CD1c-positive myeloid dendritic cell (primary cell): ENCODE measurements around the gene PLA2G4A.
A peak's percentile ranks its signal among the peaks of the same experiment; 100 is the strongest.

Experiments used
- DNase-seq: peaks from one replicate; pipeline ENCODE4 v3.0.0-alpha.2; 2016; ENCODE audit errors: extremely low spot score

Gene PLA2G4A

DNA sequence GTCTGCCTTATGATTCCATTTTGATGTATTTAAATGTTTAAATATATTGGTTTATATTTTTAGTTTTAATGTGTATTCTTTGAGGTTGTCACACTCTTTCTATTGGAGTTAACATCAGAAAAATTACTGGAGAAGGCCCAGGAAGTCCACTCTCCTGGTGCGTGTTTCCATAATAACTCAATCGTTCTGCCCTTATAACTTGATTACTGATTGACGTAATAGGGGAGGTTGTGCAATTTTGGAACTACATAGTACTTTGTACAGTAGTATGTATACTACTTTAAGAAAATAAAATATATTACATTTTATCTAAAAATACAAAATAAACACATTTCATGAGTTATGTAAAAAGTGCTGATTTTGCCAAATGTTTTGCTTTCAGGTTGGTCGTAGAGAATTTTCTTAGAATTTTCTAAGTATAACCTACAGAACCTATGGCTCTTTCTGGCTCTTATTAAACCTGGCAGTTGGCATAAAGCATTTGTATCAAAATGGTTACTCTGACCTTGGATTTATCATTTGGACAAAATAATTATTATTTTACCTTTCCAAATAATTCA lies 5.7 kb downstream of the PLA2G4A start:
- no peak for DNase-seq

DNA sequence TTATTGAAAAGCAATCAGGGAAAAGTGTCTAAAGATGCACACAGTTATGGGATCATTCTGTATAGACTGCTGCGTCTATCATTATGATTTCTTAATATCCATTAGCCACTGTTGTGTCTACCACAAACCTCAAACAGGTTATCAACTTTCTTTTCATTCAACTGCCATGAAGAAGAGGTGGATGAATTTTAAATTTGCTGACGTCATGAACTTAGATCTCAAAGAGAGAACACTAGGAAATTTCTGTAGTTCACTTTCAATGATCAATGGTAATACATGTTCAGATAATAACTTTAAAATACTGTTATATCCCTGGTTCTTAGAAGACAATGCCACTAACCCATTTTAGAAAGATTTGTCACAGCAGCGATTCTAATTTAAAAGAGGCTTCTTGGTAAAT lies 6.7 kb downstream of the PLA2G4A start:
- DNase-seq, result no peak

DNA sequence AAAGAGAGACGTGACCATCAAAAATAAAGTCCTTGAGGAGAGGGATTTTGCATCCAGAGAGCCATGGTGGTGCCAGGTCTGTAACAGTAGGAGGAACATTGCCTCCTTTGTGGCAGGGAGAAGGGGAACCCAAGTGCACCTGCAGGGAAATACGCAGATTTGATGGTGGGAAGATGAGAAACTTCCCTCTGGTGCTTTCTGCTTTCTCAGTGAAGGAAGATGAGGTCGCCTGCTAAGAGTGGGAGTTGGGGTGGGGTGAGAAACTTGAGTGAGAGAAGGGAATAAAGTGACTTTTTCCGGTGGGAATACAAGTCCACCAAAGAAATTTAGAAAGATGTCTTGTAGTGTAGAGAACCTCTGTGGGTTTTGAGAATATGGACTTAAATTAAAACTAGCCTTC lies 9.1 kb downstream of the PLA2G4A start:
- DNase-seq, result no peak

DNA sequence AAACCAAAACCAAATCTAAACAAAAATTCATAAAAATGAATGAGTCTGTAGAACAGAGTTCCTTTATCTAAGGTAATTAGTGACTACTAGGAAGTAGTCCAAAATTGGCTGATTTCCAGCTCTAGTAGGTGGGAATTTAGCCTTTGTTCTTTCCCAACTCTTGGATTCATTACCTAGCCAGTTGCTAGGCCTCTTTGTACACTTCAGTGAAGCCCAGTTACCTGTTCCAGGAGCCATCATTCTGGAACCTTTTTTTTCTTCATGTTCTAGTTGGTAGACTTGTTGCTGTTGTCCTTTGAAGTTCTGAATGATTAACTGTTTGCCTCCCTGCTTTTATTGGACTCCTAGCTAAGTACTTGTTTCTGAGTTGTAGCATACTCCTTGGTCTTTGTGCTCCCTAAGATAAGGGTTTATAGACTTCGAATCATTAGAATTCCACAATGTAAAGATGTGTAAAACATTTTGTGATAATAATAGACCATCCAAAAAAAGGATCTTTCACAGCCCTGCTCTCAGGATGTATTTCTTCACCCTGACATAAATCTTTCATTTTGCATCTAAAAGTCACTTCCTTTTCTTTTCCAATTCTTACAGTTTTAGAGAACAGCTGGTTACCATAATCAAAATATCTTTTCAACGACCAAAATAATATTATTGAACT lies 9.8 kb downstream of the PLA2G4A start:
- peak; percentile 46 for DNase-seq

DNA sequence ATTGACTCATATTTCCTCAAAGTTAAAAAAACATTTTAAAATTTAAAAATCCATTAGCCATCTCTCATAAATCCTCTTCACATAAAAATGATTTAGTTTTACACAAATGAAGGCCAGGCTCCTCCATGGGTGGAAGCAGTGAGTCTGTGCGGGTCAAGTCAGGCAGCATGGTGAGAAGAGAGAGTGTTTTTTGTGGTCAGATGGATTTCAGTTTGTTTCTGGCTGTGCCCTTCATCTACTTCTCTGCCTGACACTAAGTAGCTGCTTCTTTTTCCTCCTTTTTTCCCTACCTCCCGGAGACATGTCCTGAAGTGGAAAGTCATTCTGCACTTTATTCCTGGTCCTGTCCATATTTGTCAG lies 10.3 kb downstream of the PLA2G4A start:
- no peak for DNase-seq

DNA sequence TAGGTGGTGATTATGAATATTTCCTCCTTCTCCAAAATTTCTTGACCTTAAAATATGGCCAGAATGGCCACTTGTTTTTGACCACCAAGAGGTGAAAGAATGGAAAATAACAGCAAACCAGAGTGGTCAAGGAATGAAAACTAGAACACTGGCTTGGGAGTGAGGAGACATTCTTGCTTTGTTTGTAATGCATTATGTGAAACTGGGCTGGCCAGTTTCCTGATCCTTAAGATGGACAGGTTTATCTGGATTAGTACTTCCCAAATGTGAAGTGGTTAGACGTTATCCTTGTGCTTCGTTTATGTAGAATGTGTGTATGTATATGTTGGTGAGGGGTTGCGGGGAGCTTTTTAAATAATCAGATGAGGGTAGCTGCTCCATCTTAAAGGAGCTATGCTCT lies 12.8 kb downstream of the PLA2G4A start:
- no peak for DNase-seq

DNA sequence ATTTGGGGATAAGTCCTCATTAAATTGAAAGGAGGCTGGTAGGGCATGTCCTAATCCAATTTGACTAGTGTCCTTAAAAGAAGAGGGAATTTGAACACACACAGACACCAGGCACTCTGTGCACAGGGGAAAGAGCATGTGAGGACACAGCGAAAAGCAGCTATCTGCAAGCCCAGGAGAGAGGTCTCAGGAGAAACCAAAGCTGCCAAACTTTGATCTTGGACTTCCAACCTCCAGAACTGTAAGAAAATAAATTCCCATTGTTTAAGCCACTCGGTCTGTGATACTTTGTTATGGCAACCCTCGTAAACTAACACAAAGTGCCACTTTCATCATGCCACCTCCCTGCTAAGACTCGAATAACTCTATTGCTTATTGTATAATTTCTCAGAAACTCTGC lies 13.8 kb downstream of the PLA2G4A start:
- no peak for DNase-seq

DNA sequence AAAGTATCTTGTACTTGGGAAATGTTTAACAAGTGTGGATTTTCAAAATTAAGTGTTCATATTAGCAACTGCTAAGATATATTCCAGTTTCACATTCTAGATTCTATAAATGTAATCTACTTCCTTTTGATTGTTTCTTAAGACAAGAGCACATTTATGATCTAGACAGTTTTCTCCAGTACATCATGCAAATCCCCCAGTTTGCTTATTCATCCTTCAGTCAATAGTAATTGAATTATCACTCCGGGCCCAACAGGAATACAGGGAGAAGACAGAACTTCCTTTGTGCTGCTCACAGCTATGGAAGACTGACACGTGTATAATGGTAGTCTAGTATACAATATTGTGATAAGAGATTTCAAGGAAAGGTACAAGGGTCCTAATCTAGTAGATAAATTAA lies 14.5 kb downstream of the PLA2G4A start:
- no peak for DNase-seq

DNA sequence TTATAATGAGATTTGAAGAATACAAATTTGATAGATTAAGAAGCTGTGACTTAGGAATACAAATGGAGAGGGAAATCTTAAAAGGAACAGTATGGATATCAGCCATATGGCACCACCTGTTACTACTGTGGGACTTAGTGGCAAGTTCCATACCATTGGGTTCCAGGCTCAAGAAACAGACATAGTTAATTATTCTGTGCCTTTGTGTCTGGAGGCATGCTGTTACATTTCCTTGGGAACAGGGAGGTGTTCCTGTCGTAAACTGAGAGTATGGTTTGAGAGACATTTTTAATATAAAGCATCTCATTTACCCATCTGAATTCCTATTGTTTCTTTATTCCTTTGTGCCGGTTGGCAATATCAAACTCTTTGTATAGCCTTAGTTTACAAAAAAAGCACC lies 15.2 kb downstream of the PLA2G4A start:
- no peak for DNase-seq

DNA sequence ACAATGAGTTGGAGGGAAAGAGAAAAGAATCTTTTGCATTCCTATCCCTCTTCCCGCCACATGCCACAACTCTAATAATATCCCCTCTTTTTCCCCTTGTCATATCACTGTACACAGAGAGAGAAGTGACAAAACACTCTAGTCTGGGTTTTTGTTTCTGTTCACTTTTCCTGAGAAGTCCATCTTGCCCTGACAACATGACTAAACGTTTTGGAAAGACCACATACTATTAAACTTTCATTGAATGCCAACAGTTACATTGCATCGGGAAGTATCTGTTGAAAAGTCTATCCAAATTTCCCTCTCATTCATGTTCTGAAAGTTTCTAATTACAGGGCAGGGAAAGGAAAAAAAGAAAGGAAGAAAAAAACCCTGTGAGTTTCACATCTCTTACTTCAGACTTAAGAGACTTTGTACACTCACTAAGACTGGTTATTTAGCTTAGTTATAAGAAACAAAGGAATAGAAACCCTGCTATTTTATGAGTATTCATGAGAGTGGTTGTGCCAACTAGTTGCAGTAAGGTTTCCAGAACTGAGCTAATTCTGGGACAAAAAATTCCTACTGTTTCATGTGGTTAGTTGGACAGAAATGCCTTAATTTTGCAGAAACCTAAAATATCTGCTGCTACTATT lies 16.9 kb downstream of the PLA2G4A start:
- peak; percentile 62 for DNase-seq

DNA sequence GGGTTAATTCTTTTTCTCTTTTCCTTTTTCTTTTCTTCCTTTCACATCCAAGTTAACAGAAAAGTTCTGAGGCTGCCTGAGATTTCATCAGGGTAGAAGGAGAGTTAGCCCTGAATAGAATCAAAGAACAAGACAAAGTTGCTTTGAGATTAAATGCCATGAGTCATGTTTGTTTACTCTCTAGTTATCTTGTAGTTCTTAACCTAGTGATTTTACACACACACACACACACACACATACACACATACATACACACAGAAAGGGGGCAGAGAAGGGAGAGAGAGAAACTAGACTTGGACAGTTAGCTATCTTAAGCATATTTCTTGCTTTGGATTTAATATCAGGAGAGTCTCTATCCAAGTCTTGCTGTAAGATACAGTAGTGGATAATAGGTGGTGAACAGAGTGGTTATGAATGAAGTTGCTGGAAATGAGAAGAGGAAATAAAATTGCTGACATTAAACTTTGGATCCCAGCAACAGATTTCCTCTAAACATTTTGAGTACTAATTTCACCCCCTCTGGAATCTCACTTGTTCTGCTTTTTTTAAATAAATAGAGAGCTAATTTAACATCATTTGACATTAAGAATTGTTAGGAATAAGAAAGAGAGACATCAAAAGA lies 19.9 kb downstream of the PLA2G4A start:
- peak; percentile 72 for DNase-seq

DNA sequence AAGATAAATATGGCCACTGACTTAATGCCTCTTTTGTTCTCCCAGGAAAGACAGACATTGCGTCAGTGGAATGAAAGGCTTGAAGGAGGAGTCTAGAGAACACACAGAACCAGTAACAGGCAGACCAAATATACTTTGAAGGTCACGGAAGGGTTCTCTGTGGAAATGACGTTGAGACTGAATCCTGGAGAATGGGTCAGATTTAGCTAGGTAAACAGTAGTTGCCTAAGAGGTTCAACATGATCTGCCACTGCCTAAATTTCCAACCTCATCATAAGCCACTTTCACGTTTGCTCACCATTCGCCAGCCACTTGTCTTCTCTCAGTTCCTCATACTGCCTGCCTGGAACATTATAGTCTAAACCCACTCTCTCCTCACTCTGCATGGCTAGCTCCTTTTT lies 20.5 kb downstream of the PLA2G4A start:
- peak; percentile 85 for DNase-seq

DNA sequence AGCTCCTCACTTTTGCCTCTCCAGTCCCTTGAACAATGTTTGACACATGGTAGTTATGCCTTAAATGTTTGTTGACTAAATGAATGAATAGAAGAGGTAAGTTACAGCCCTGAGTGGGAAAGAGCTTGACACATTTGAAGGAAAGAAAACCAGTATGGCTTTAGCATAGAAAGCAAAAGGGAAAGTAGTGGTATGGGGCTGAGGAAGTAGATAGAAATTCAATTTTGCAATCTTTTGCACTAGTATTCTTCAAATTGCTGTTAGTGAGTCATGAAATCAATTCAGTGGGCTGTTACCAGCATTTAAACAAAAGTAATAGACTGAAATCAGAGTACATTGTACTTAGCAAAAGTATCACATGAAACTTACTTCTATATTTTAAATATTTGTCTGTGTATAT lies 21.1 kb downstream of the PLA2G4A start:
- DNase-seq, result peak; percentile 69

DNA sequence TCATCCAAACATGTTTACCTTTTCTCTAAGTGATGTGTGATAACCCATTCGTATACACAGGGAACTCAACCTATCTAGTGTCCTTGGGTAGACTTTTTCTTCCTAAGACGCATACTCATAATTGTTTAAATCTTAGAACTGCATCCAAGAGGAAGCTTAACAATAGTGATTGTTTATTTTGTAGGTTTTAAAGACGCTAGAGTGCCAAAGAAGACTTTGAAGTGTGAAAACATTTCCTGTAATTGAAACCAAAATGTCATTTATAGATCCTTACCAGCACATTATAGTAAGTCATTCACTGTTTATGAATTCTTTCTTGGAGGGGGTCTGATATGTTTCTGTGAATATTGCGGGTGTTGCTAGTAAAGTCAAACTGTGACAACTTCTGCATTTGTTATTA lies 25.4 kb downstream of the PLA2G4A start:
- no peak for DNase-seq

DNA sequence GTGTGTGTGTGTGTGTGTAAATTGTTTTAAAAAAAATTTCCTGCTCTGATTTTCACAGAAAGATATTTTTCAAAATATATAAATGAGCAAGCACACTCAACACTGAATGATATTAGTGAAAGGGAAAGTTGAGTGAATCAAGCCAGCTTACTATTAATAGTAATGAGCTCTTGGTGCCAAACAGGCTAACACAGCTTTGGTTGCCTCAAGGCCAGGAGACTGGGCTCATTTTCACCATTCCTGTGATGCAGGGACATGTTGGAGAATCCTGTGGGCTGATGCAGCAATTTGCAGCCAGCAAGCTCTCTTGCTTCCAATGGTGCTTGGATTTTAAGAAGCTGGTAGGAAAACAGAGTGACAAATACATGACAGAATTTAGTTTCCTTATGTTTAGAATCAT lies 30.2 kb downstream of the PLA2G4A start:
- no peak for DNase-seq

DNA sequence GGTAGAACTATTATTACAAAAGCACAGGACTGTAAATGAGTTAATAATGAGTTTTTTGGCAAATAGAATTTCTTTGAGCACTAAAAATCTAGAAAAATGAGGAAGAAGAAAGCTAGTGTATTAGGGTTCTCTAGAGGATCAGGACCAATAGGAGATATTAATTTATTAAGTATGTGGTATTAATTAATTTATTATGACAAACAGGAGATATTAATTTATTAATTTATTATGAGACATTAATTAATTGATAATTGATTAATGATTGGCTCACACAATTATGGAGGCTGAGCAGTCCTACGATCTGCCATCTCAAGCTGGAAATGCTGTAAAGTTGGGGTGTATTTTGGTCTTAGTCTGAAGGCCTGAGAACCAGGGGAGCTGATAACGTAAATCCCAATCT lies 31.2 kb downstream of the PLA2G4A start:
- no peak for DNase-seq

DNA sequence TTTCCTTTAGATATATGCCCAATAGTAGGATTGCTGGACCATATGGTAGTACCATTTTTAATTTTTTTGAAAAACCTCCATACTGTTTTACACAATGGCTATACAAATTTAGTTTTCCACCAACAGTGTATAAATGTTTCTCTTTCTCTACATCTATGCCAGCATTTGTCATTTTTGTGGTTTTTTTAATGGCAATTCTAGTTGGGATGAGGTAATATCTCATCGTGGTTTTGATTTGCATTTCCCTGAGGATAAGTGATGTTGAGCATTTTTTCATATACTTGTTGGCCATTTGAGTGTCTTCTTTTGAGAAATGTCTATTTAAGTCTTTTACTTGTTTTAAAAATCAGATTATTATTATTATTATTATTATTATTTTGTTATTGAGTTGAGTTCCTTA lies 35.5 kb downstream of the PLA2G4A start:
- no peak for DNase-seq

DNA sequence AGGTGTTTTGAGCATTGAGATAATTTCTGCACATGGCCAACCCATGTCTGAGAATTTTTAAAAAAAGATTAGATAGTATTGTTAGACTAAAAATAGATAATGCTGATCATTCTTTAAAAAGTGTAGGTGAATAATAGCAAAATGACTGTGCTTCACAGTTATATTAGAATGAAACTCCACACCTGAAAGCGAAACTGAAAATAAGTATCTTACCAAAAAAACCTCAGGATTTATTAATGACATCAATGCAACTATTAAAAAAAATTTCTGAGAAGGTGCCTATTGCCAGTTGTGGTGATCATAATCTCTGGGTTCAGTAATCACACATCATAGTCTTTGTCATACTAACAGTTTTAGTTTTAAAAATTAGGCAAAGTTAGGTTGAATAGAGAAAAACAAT lies 36.5 kb downstream of the PLA2G4A start:
- DNase-seq, result no peak

DNA sequence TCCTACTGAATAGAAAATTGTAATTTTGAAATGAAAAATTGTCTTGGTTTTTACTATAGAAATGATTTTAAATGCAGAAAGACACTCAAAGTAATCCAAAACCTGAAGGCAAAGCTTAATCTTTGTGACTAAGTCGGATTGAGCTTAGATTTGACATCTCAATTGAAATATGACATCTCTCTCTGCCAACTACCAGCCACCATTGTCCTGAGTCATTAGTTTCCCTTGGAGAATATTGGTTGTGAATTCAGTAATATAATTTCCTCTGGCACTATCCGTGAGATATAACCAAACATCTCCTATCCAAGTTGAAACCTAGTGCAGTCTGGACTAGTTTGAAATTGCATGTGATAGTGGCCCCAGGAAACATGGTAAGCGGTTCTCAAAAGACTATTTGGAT lies 37.1 kb downstream of the PLA2G4A start:
- DNase-seq, result no peak

DNA sequence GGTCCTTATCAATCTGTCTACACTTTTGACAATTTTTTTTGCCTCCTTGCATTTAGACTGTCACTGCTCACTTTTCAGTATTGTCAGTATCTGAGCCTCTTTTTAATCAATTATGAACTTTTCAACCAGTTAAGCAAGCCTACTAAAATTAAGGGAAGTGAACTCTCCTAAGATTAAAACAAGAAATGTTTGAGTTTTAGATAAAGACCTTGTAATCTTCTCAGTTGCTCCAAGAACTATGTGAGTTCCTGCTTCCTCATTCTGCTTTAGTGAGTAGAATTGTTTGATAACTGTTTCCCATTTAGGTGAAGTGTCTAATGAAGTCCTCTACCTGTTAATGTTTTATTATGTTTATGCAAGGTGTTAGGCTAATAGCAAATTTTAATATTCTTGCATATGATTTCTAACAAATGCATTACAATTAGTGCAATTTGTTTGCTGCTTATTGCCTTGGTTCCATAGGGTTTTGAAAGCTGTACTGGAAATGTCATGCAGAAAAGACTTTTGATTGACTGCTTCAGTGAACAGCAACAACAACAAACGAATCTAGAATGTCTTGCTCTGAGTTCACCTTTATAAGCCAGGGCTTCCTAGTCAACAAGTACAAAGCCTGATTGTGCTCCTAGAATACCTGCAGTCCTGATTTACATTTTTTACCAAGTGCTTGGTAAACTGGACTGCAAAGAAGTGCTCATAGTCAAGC lies 40.9 kb downstream of the PLA2G4A start:
- DNase-seq, result peak; percentile 16

DNA sequence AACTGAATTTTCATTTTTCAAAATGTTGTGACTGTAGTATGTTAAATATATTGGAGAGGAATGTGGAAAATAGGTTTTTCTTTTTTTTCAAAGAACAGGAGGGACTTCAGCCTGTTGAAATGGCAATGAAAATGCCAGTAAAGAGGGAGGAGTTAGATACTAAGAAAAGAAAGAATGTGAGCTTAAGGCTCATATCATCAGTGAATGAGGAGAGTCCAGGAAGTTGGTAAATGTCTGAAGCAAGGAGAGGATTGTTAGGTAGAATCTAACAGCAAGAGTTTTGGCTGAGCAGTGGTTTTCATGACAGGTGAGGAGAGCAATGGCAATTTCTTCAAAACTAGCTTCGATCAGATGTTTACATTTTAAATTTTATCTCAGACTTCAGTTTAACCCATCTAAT lies 43.0 kb downstream of the PLA2G4A start:
- no peak for DNase-seq

DNA sequence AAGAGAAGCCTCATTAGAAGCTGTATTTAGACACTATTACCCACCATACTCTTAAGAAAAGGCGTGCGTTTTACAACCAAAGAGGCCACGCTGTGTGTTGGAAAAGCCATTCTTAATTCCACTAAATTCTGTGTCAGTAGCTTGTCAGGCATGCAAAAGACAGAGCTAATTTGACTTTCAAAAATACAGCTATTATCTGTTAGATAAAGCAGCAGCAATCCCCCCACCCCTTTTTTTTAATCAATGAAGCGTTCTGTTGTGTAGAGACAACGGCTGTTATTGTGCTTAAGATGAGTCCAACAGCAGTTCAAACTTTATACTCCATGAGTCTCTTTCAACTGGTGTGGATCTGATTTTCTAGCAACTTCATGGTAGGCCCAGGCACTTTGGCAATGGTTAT lies 43.5 kb downstream of the PLA2G4A start:
- no peak for DNase-seq

DNA sequence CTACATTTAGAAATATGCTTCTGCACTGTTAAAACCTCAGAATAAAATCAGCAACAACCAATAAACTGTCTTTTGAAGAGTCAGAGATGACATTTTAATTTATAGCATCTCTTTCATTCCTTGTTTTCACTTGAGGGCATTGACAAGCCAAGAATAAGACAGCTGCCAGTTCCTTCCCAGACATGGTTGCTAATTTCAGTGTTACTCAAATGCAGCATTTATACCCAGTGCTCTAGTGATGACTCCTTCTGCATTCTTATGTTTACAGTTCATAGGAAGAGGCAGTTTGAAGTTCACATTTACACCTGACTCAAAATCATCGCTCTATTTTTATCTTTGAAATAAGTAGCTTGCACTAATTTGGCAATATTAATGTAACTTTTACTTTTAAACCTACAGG lies 44.9 kb downstream of the PLA2G4A start:
- DNase-seq, result no peak
